Islet precursor cell (in vitro differentiated cells): ENCODE data around the gene TBCEL.
"Not testable (repeated sequence)": the region's sequence is repeated elsewhere in the genome, so short reads cannot be mapped to it uniquely, and the experiment has no call there.

Experiments
- DNase-seq: peaks from one replicate; pipeline ENCODE4 v3.0.0-alpha.2; 2018

The TBCEL gene

GRCh38 chr11:121029813-121030445 is 6.0 kb downstream of the TBCEL start:
- no peak for DNase-seq

GRCh38 chr11:121031167-121031566 is 7.3 kb downstream of the TBCEL start:
- no peak for DNase-seq

GRCh38 chr11:121031648-121032047 is 7.7 kb downstream of the TBCEL start:
- DNase-seq: not testable (repeated sequence)

GRCh38 chr11:121032546-121032945 is 8.6 kb downstream of the TBCEL start:
- DNase-seq: no peak

GRCh38 chr11:121033635-121034034 is 9.7 kb downstream of the TBCEL start:
- DNase-seq: no peak

GRCh38 chr11:121035169-121035755 is 11.4 kb downstream of the TBCEL start:
- no peak for DNase-seq

GRCh38 chr11:121035780-121036179 is 11.9 kb downstream of the TBCEL start:
- DNase-seq: no peak

- DNase-seq: no peak
Observed at GRCh38 chr11:121037016-121037415, 13.1 kb downstream of the TBCEL start.

- DNase-seq: no peak
Observed at GRCh38 chr11:121038648-121039409, 14.9 kb downstream of the TBCEL start.

GRCh38 chr11:121039971-121040613 is 16.2 kb downstream of the TBCEL start:
- no peak for DNase-seq

- no peak for DNase-seq
Observed at GRCh38 chr11:121040614-121041002, 16.7 kb downstream of the TBCEL start.

- no peak for DNase-seq
Observed at GRCh38 chr11:121041072-121041471, 17.2 kb downstream of the TBCEL start.

GRCh38 chr11:121042296-121042695 is 18.4 kb downstream of the TBCEL start:
- no peak for DNase-seq

GRCh38 chr11:121047926-121048325 is 24.0 kb downstream of the TBCEL start:
- no peak for DNase-seq

- no peak for DNase-seq
Observed at GRCh38 chr11:121048464-121049233, 24.7 kb downstream of the TBCEL start.

GRCh38 chr11:121053244-121053643 is 29.3 kb downstream of the TBCEL start:
- DNase-seq: no peak

GRCh38 chr11:121054266-121054665 is 30.4 kb downstream of the TBCEL start:
- DNase-seq: no peak

- DNase-seq: no peak
Observed at GRCh38 chr11:121055076-121055475, 31.2 kb downstream of the TBCEL start.

- DNase-seq: no peak
Observed at GRCh38 chr11:121057922-121058321, 34.0 kb downstream of the TBCEL start.

GRCh38 chr11:121058941-121059340 is 35.0 kb downstream of the TBCEL start:
- no peak for DNase-seq

- DNase-seq: no peak
Observed at GRCh38 chr11:121059605-121060004, 35.7 kb downstream of the TBCEL start.

- DNase-seq: no peak
Observed at GRCh38 chr11:121063728-121064127, 39.8 kb downstream of the TBCEL start.

GRCh38 chr11:121066623-121067022 is 42.7 kb downstream of the TBCEL start:
- DNase-seq: no peak
